Left ventricle myocardium inferior (tissue), 1 donor: ENCODE data around the gene TTC34. TPM values are rescaled to one million over a fixed set of nuclear protein-coding genes. Genes with fewer than 3 reads are reported as not detected.

Experiments used
- DNase-seq: peaks from one replicate; pipeline ENCODE4 v3.0.0-alpha.2; 2020
- H3K27ac ChIP-seq: fragments of 200-600 bp; replicated peaks from 2 replicates; pipeline ENCODE4 v1.8.0; 2021
- H3K27me3 ChIP-seq: fragments of 200-600 bp; 2 replicates; pipeline ENCODE4 v1.8.0; 2021; ENCODE audit warnings: low read depth
- H3K36me3 ChIP-seq: fragments of 200-600 bp; 2 replicates; pipeline ENCODE4 v1.8.0; 2021
- H3K4me1 ChIP-seq: fragments of 200-600 bp; 2 replicates; pipeline ENCODE4 v1.8.0; 2021
- H3K4me3 ChIP-seq: fragments of 200-600 bp; 2 replicates; pipeline ENCODE4 v1.8.0; 2021; ENCODE audit warnings: mild to moderate bottlenecking, moderate library complexity
- H3K9me3 ChIP-seq: fragments of 200-600 bp; replicated peaks from 2 replicates; pipeline ENCODE4 v1.8.0; 2021
- CTCF ChIP-seq: fragments of 200-600 bp; IDR thresholded peaks from 2 replicates; pipeline ENCODE4 v1.8.0; 2021; ENCODE audit warnings: antibody characterized with exemption, mild to moderate bottlenecking, borderline replicate concordance
- intact Hi-C: fragments of 100-400 bp; cut with micrococcal nuclease; formaldehyde crosslinking; loops from one replicate; pipeline ENCODE4 v1.11.0; 2022
- total RNA-seq: library from RNA; stranded (reverse); fragmentation: NEBNext Ultra II Directional; extraction: Animal tissue kit (Norgen Biotek cat#: 25700); gene quantifications from one replicate; pipeline ENCODE4 v1.2.1, GENCODE V29; 2021
- donor health status: DM: no; HTN: yes; CAD: no; lungs with severe emphysema.

Gene TTC34
- total RNA-seq, 1 donor from 2014 or later: 0.91 TPM

GRCh38 chr1:2589431-2590232 lies 211.9 kb downstream of the TTC34 start:
- intact Hi-C loops: no loop called here
- peaks cover 10% of the 10 kb centered on the region for H3K36me3 ChIP-seq
- TF ChIP-seq CTCF: no peak
- DNase-seq: no peak
- H3K27ac ChIP-seq: no peak overlapping the region
- H3K9me3 ChIP-seq: no peaks in the 10 kb centered on the region
- H3K4me3 ChIP-seq: no peak overlapping the region
- H3K4me1 ChIP-seq: peaks cover 46% of the 10 kb centered on the region
- peaks cover 18% of the 10 kb centered on the region for H3K27me3 ChIP-seq

- intact Hi-C loops: no loop called here
These were observed 212.6 kb downstream of the TTC34 start for GRCh38 chr1:2588661-2589430.

GRCh38 chr1:2587860-2588571 lies 213.5 kb downstream of the TTC34 start:
- no peak overlapping the region for H3K27ac ChIP-seq
- TF ChIP-seq CTCF: no peak
- no peak for DNase-seq
- H3K4me3 ChIP-seq: peak overlapping the region; percentile 86
- peaks cover 2% of the 10 kb centered on the region for H3K27me3 ChIP-seq
- H3K4me1 ChIP-seq: peaks cover 35% of the 10 kb centered on the region
- intact Hi-C loops: no loop called here
- H3K9me3 ChIP-seq: no peaks in the 10 kb centered on the region
- peaks cover 10% of the 10 kb centered on the region for H3K36me3 ChIP-seq

More at GRCh38 chr1:2588661-2589430, 212.6 kb downstream of the TTC34 start:
- H3K4me1 ChIP-seq: peaks cover 43% of the 10 kb centered on the region
- H3K4me3 ChIP-seq: no peak overlapping the region
- no peak for TF ChIP-seq CTCF
- peaks cover 10% of the 10 kb centered on the region for H3K36me3 ChIP-seq
- no peak overlapping the region for H3K27ac ChIP-seq
- no peaks in the 10 kb centered on the region for H3K9me3 ChIP-seq
- peaks cover 10% of the 10 kb centered on the region for H3K27me3 ChIP-seq
- no peak for DNase-seq

GRCh38 chr1:2587071-2587859 lies 214.2 kb downstream of the TTC34 start:
- Histone ChIP-seq H3K36me3 (peaks cover 10% of the 10 kb centered on the region), H3K27ac (peak overlapping the region; percentile 98), H3K27me3 (no peaks in the 10 kb centered on the region), H3K9me3 (no peaks in the 10 kb centered on the region), H3K4me3 (peak overlapping the region; percentile 86), H3K4me1 (peaks cover 35% of the 10 kb centered on the region)
- TF ChIP-seq CTCF: no peak
- no peak for DNase-seq
- intact Hi-C loops: no loop called here
